Retina (tissue), 1 donor: ENCODE data around the gene SPATA17.

Experiments used
- DNase-seq: peaks from one replicate; pipeline ENCODE4 v3.0.0-alpha.2; 2016

Gene SPATA17

DNA sequence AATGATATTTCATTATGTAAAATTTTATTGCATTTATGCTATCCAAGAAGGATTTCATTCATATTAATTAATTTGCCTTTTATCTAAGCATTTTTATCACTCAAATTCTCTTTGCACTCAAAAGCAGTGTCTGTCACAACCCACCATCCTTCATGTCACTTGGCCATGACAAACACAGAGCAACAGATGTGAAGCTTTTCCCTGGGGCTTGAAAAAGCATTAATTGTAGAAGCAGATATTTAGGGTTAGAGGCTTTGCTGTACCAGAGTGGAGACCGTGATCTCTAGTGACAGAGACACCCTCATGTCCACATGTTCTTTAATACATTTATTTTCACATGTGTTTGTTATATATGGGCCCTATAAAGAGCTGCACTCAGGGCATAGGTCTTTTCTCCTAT, 230.5 kb downstream of the SPATA17 start:
- DNase-seq: no peak

GRCh38 chr1:217867446-217867995, 236.4 kb downstream of the SPATA17 start:
- DNase-seq: no peak

GRCh38 chr1:217871955-217872354, 240.8 kb downstream of the SPATA17 start:
- DNase-seq: no peak

DNA sequence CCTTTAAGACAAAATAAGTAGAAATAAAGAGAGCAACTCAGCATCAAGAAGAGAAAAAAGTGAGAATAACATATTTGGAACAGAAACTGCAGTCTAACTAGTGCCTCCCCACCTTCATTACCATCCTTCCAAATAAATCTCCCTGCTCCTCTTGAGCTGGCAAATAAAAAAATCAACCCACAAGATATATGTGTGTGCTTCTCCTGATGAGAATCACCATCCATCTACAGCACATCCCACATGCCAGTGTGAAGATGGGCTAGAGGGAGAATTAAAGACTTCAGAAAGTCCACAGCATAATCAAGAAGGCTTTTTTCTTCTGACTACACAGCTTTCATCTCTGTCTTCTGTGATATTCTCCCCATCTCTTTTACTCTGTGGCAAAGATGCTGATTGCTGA, 244.1 kb downstream of the SPATA17 start:
- DNase-seq: no peak

DNA sequence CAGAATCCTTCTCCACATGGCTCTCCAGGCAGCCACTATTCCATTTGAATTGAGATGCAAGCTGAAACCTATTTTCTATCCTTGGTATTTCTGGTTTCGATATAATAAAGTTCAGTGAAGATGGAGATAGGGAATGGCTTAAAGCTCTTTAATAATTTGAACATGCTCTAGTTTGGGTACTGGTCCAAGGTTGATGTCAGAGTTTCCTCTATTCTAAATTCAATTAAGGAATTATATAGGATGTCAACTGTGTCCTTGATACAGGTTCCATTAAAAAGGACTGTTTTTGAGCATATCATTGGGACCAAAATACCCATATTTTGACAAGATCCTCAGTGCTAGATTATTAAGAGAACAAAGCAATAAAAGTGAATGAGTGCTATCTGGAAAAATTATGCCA, 245.3 kb downstream of the SPATA17 start:
- no peak for DNase-seq

GRCh38 chr1:217876896-217877295, 245.8 kb downstream of the SPATA17 start:
- DNase-seq: no peak

GRCh38 chr1:217881131-217881543, 250.0 kb downstream of the SPATA17 start:
- no peak for DNase-seq

DNA sequence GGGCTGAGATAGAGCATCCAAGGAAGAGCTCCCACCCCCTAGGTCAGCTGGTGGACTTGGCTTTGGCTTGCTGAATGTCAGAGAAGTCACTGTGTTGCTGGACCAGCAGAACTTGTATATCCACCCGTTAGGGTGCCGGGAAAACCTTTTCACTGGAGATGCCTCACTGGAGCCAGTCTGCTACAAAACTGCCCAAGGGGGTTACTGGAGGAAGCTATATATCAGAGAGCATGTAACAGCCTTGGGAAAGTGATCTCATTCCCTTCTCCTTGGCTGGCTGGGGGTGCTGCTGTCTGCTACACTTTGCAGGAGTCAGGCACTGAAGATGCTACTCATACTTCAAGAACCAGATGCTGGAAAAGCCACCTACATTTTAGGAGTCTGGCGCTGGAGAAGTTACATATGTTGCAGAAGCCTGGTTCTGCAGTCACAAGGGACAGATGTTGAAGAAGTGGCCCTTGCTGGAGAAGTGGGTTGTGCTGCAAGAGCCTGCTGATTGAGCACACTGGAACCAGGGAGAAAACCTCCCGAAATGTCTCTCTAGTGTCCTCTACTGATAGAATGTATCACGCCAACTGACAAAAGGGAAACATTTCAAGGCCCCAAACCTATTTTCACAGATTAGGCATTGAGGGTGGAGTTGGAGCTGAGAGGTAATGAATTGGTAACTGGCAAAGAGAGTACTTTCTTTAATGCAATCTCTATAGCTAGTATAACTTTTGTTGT, 250.6 kb downstream of the SPATA17 start:
- DNase-seq: no peak

GRCh38 chr1:217885181-217885580, 254.0 kb downstream of the SPATA17 start:
- DNase-seq: no peak

- no peak for DNase-seq
Measured at GRCh38 chr1:217888328-217888727, 257.2 kb downstream of the SPATA17 start.

GRCh38 chr1:217889401-217889800, 258.3 kb downstream of the SPATA17 start:
- no peak for DNase-seq

- no peak for DNase-seq
Measured at GRCh38 chr1:217891966-217892365, 260.8 kb downstream of the SPATA17 start.

GRCh38 chr1:217892750-217893149, 261.6 kb downstream of the SPATA17 start:
- DNase-seq: no peak

DNA sequence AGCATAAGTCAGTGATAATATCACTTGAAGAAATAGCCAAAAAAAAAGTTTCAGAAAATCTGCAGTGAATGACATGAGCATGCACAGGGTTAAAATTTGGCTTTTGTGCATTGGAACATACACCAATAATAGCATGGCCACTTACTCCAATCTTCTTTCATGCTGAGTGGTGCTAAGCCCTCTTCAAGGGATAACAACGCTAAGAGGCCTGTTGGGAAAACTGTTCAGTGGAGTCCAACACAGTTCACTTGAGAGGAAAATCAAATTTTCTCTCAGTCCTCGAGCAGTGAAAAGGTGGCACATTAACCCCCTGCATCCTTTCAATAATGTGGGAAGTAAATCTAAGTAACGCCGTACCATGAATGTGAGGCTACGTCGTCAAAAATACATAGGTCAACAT, 264.7 kb downstream of the SPATA17 start:
- DNase-seq: peak; percentile 32

- DNase-seq: no peak
Measured at GRCh38 chr1:217896490-217896889, 265.3 kb downstream of the SPATA17 start.

- DNase-seq: no peak
Measured at GRCh38 chr1:217897100-217897499, 266.0 kb downstream of the SPATA17 start.

GRCh38 chr1:217899614-217900013, 268.5 kb downstream of the SPATA17 start:
- no peak for DNase-seq

DNA sequence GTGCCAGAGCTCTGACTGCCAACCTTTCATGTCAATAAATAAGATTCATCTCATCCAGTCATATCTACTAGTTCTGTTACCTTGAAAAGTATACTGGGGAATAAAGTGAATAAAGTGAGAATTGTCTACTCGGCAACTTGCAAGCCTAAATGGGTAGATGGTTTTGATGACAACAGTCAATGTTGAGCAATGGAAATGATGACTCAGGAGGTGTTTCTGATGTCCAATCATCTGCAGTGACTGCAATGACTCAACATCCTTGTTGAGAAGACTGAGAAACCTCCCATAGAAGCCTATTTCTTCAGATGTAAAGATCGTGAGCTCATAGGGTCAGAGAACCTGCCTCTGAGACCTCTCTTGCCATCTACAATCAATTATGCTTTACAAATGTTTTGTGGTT, 276.4 kb downstream of the SPATA17 start:
- no peak for DNase-seq

GRCh38 chr1:217910203-217910602, 279.1 kb downstream of the SPATA17 start:
- peak; percentile 21 for DNase-seq

DNA sequence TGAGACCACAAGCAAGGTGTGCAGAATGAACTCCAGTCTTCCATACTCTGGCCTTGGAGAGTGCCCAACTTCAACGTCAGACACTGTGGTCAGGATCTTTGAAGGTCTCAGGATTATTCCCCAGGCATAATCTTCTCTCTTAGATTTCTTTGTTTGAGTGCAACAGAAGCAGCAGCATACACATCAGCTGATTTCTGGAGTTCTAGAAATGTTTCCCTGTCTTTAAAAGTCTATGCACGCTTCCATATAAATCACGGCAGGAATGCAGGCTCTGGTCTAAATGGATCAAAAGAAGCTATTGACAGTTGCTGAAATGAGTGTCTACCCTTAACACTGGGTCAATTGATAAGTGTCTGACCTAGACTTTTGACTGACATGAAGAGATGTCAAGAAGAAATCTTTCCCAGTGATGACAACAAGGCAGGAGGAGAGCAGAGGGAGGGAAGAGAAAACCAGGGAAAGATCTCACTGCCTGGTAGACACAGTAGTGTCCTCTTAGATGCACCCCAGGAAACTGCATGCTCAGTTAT, 279.7 kb downstream of the SPATA17 start:
- no peak for DNase-seq

DNA sequence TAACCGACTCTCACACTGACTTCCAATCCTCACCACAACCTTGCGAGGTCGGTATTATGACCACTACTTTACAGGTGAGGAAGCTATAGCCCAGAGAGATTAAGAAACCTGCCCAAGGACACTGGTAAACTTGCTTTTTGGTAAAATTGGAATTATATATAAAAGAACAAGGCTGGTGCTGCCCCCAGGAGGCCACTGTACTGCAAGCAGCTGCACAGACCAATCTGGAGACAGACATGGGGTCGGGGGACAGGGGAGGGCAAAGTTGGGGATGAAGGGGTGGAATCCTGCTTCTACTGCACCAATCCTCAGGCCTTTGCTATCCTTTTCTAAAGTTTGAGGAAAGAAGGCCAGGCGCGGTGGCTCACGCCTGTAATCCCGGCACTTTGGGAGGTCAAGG, 280.8 kb downstream of the SPATA17 start:
- no peak for DNase-seq

- no peak for DNase-seq
Measured at GRCh38 chr1:217917281-217917887, 286.2 kb downstream of the SPATA17 start.

DNA sequence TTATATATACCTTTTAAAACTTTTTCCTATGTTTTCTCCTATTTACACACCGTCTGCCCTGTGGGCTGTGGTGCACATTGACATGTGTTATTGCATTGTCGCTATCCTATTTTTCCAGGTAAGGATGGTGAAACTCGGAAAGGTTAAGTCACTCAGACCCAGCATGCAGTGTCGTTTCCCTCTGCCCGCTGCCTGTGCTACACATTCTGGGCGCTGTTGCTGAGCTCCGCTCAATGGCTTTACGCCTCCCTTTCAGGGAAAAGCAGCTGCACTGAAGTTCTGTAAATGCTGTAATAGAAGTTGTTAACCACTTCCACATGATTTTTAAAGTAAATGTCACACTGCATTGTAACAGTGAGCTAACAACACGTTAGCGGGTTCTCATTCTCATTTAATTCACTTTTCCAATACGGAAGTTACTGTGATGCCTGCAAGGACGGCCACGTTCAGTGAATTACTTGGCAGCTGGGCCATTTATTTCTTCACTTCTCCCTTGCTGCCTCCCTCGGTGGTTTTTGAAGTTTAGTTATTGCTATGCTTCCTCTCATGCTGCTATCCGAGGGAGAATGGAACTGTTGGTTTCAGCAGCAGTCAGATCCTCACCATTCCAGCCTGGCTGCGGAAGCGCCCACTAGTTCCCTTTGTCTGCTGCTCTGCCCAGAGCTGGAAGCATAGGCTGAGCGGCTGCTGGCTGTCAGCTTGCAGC, 288.7 kb downstream of the SPATA17 start:
- peak; percentile 54 for DNase-seq
